Smooth muscle cell (in vitro differentiated cells): Measurements from ENCODE around the gene OSBP2. TPM values are rescaled to one million over a fixed set of nuclear protein-coding genes. Genes with fewer than 3 reads are reported as not detected.

Experiments
- DNase-seq: peaks from one replicate; lab custom pipeline; 2025; ENCODE audit not compliant: unreplicated experiment; lab: John Stamatoyannopoulos, UW
- H2AFZ ChIP-seq: fragments of 200-600 bp; sonication (generic); 2 replicates; pipeline ENCODE4 v1.6.0; 2016; ENCODE audit warnings: antibody characterized with exemption, low read depth, mild to moderate bottlenecking
- H3F3A ChIP-seq: fragments of 200-600 bp; sonication (generic); 2 replicates; pipeline ENCODE4 v1.6.0; 2017; ENCODE audit warnings: antibody characterized with exemption, low read depth
- H3K27ac ChIP-seq: fragments of 200-600 bp; sonication (generic); 2 replicates; pipeline ENCODE4 v1.5.1; 2016; ENCODE audit warnings: low read depth, mild to moderate bottlenecking
- H3K27me3 ChIP-seq: fragments of 200-600 bp; sonication (generic); 2 replicates; pipeline ENCODE4 v1.6.1; 2016; ENCODE audit warnings: low read depth, mild to moderate bottlenecking
- H3K36me3 ChIP-seq: fragments of 200-600 bp; sonication (generic); 2 replicates; pipeline ENCODE4 v1.5.1; 2016; ENCODE audit warnings: low read depth
- H3K4me1 ChIP-seq: fragments of 200-600 bp; sonication (generic); 2 replicates; pipeline ENCODE4 v1.5.1; 2016; ENCODE audit warnings: low read depth
- H3K4me2 ChIP-seq: fragments of 200-600 bp; sonication (generic); 2 replicates; pipeline ENCODE4 v1.6.0; 2016; ENCODE audit warnings: mild to moderate bottlenecking
- H3K4me3 ChIP-seq: fragments of 200-600 bp; sonication (generic); 2 replicates; pipeline ENCODE4 v1.5.1; 2016; ENCODE audit warnings: mild to moderate bottlenecking
- H3K79me2 ChIP-seq: fragments of 200-600 bp; sonication (generic); 2 replicates; pipeline ENCODE4 v1.6.0; 2016; ENCODE audit warnings: low read depth, mild to moderate bottlenecking
- H3K9ac ChIP-seq: fragments of 200-600 bp; sonication (generic); 2 replicates; pipeline ENCODE4 v1.6.0; 2016; ENCODE audit warnings: low read depth
- H3K9me3 ChIP-seq: fragments of 200-600 bp; sonication (generic); replicated peaks from 2 replicates; pipeline ENCODE4 v1.5.1; 2016; ENCODE audit warnings: low read depth
- H4K20me1 ChIP-seq: fragments of 200-600 bp; sonication (generic); 2 replicates; pipeline ENCODE4 v1.6.0; 2016; ENCODE audit warnings: low read depth
- WGBS: methylation state at CpG from one replicate; pipeline ENCODE4 v1.1.7; 2016; ENCODE audit warnings: low lambda C conversion rate; 5-methylcytosine and 5-hydroxymethylcytosine counted together
- polyA plus RNA-seq: library from polyadenylated mRNA; unstranded; fragments of >200 nt; fragmentation: Nextera tagmentation; extraction: Ambion mirVana; gene quantifications from 2 replicates; pipeline ENCODE4 v1.2.1, GENCODE V29; 2016
- total RNA-seq: library from RNA; depleted of rRNA; stranded (reverse); fragments of >200 nt; gene quantifications from 2 replicates; pipeline ENCODE4 v1.2.3, GENCODE V29; 2014
- TF ChIP-seq, protein P1 (sequence below): fragments of 200-600 bp; sonication (generic); IDR thresholded peaks from 2 replicates; pipeline ENCODE4 v1.5.1; 2017; ENCODE audit warnings: borderline replicate concordance, mild to moderate bottlenecking, antibody characterized with exemption; ENCODE audit not compliant: insufficient read depth, poor library complexity, severe bottlenecking

Gene OSBP2
- total and polyA plus RNA-seq, 2 experiments from 2014 or later = 4.6 to 4.9 TPM

DNA sequence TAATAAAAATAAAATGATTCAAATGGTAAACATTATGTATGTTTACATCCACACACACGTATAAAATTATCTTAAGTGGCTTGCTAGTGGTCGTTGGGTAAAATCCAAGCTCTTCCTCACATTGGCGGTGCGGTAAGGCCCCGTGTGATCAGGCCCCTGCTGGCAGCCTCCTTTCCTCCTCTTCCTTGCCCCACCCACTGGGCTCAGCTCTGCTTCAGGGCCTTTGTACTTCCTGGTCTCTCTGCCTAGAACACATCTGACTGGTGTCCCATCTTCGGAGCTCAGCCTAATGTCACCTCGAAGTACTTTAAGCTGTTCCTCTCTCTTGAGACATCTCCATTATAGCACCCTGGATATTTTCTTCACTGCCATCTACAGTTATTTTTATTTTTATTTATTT lies 52.8 kb downstream of the OSBP2 start:
- no peaks in the 10 kb centered on the region for H3K79me2 ChIP-seq
- no peak overlapping the region for H3K4me3 ChIP-seq
- H2AFZ ChIP-seq = no peak overlapping the region
- no peak overlapping the region for H3K4me2 ChIP-seq
- DNase-seq = no peak
- H3F3A ChIP-seq = no peaks in the 10 kb centered on the region
- no peak overlapping the region for H3K27ac ChIP-seq
- H3K9me3 ChIP-seq = no peaks in the 10 kb centered on the region
- H3K9ac ChIP-seq = no peak overlapping the region
- no peaks in the 10 kb centered on the region for H3K27me3 ChIP-seq
- no peaks in the 10 kb centered on the region for H3K36me3 ChIP-seq
- 87% methylated on average over 7 of the region's 7 CpGs for WGBS
- TF ChIP-seq, protein P1, sequence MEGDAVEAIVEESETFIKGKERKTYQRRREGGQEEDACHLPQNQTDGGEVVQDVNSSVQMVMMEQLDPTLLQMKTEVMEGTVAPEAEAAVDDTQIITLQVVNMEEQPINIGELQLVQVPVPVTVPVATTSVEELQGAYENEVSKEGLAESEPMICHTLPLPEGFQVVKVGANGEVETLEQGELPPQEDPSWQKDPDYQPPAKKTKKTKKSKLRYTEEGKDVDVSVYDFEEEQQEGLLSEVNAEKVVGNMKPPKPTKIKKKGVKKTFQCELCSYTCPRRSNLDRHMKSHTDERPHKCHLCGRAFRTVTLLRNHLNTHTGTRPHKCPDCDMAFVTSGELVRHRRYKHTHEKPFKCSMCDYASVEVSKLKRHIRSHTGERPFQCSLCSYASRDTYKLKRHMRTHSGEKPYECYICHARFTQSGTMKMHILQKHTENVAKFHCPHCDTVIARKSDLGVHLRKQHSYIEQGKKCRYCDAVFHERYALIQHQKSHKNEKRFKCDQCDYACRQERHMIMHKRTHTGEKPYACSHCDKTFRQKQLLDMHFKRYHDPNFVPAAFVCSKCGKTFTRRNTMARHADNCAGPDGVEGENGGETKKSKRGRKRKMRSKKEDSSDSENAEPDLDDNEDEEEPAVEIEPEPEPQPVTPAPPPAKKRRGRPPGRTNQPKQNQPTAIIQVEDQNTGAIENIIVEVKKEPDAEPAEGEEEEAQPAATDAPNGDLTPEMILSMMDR = no peak
- no peaks in the 10 kb centered on the region for H3K4me1 ChIP-seq
- no peaks in the 10 kb centered on the region for H4K20me1 ChIP-seq

DNA sequence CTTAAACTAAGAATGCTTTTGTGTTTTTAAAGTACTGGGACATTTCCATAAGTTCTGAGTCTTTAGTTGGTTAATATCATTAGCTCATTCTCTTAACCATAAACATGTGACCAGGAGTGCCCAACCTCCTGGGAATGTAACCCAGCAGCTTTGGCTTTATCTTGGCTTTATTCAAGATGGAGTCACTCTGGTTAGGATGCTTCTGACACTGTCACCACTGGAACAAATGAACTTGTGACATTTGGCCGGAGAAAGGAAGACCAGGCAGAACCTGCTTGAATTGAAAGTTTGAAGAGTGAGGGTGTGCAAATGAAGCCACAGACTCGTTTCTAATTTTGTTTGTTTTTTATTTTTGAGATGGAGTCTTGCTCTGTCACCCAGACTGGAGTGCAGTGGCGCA lies 54.6 kb downstream of the OSBP2 start:
- no peak overlapping the region for H2AFZ ChIP-seq
- no peak for DNase-seq
- WGBS = 83% methylated on average over 3 of the region's 3 CpGs

DNA sequence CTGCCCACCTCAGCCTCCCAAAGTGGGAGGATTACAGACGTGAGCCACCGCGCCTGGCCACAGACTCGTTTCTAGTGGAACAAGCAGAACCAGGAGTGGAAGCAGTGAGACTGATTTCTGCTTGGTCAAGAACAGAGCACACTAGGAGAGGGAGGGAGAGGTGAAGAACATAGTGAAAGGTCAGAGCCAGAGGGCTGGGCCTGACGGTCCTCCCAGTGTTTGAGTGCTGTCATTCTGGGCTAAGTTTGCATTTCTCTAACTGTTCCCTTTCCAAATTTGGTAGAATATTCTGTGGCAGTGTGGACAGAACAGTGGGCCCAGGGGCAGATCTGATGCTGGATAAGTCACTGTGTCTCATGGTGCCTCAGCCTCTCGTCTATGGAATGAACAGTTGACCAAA lies 55.2 kb downstream of the OSBP2 start:
- TF ChIP-seq, protein P1 = no peak
- Histone ChIP-seq H3K27ac (no peak overlapping the region), H3F3A (no peaks in the 10 kb centered on the region), H3K27me3 (no peaks in the 10 kb centered on the region), H2AFZ (no peak overlapping the region), H3K36me3 (no peaks in the 10 kb centered on the region), H3K4me2 (no peak overlapping the region), H3K9ac (no peak overlapping the region), H3K4me3 (no peak overlapping the region), H3K79me2 (no peaks in the 10 kb centered on the region), H4K20me1 (no peaks in the 10 kb centered on the region), H3K9me3 (no peaks in the 10 kb centered on the region), H3K4me1 (no peaks in the 10 kb centered on the region)
- 89% methylated on average over 6 of the region's 6 CpGs for WGBS
- no peak for DNase-seq

More for the DNA sequence above, 54.6 kb downstream of the OSBP2 start:
- Histone ChIP-seq H3K4me2 (no peak overlapping the region), H3K79me2 (no peaks in the 10 kb centered on the region), H3K36me3 (no peaks in the 10 kb centered on the region), H3K9ac (no peak overlapping the region), H3K27me3 (no peaks in the 10 kb centered on the region), H3K4me3 (no peak overlapping the region), H3K9me3 (no peaks in the 10 kb centered on the region), H4K20me1 (no peaks in the 10 kb centered on the region), H3F3A (no peaks in the 10 kb centered on the region), H3K27ac (no peak overlapping the region), H3K4me1 (no peaks in the 10 kb centered on the region)
- TF ChIP-seq, protein P1 = no peak

DNA sequence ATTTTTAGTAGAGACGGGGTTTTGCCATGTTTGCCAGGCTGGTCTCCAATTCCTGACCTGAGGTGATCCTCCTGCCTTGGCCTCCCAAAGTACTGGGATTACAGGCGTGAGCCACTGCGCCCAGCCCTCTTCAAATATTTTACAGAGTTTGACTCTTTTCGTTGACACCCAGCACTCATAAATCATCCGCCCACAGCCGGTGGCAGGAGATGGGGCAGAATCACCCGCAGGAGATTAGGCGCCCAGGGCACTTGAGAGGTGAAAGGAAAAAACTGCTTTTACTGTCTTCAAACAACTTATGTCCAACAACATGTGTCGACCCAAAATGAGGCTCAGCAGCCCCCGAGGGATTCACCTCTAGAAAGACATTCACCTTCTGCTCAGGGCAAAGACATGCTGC lies 56.9 kb downstream of the OSBP2 start:
- no peaks in the 10 kb centered on the region for H3K36me3 ChIP-seq
- H3K4me3 ChIP-seq = no peak overlapping the region
- H3K9me3 ChIP-seq = no peaks in the 10 kb centered on the region
- H3K79me2 ChIP-seq = no peaks in the 10 kb centered on the region
- H3K27me3 ChIP-seq = no peaks in the 10 kb centered on the region
- 90% methylated on average over 10 of the region's 10 CpGs for WGBS
- H3K9ac ChIP-seq = no peak overlapping the region
- DNase-seq = no peak
- no peaks in the 10 kb centered on the region for H4K20me1 ChIP-seq
- no peak overlapping the region for H3K4me2 ChIP-seq
- no peak overlapping the region for H2AFZ ChIP-seq
- H3K4me1 ChIP-seq = no peaks in the 10 kb centered on the region
- H3F3A ChIP-seq = no peaks in the 10 kb centered on the region
- H3K27ac ChIP-seq = no peak overlapping the region
- TF ChIP-seq, protein P1 = no peak
